ENCODE results near the gene NUMBL. TPM values are rescaled to one million over a fixed set of nuclear protein-coding genes. Genes with fewer than 3 reads are reported as not detected.

NUMBL gene
- total RNA-seq, 4 donors from 2014 or later = 11.2 to 45.8 (median 36.0) TPM

GRCh38 chr19:40686882-40687524 lies 3.4 kb downstream of the NUMBL start:
- TF ChIP-seq CTCF (IDR thresholded peaks at IDR 0.05) = no peak
- TF ChIP-seq POLR2A (IDR thresholded peaks at IDR 0.05) = no peak
- WGBS, 2 donors = 79 to 86% methylated on average over 14 of the region's 14 CpGs
- no peak for DNase-seq (ENCODE audit: low spot score in 2 of 2)
- intact Hi-C loops (cut with DNase I; ENCODE audit: low total_unique reads) = no loop called here
- no peak overlapping the region for H3K4me3 ChIP-seq (ENCODE audit: low read depth, poor library complexity, severe bottlenecking)

GRCh38 chr19:40685563-40685962 lies 4.9 kb downstream of the NUMBL start:
- intact Hi-C loops (cut with DNase I; ENCODE audit: low total_unique reads) = no loop called here
- H3K4me3 ChIP-seq (ENCODE audit: low read depth, poor library complexity, severe bottlenecking) = no peak overlapping the region
- peak in 1 of 2 donors; percentile 58 for DNase-seq (ENCODE audit: low spot score in 2 of 2)
- TF ChIP-seq POLR2A (IDR thresholded peaks at IDR 0.05) = no peak
- no peak for TF ChIP-seq CTCF (IDR thresholded peaks at IDR 0.05)
- 39 to 45% methylated on average over 6 of the region's 6 CpGs for WGBS, 2 donors

DNA sequence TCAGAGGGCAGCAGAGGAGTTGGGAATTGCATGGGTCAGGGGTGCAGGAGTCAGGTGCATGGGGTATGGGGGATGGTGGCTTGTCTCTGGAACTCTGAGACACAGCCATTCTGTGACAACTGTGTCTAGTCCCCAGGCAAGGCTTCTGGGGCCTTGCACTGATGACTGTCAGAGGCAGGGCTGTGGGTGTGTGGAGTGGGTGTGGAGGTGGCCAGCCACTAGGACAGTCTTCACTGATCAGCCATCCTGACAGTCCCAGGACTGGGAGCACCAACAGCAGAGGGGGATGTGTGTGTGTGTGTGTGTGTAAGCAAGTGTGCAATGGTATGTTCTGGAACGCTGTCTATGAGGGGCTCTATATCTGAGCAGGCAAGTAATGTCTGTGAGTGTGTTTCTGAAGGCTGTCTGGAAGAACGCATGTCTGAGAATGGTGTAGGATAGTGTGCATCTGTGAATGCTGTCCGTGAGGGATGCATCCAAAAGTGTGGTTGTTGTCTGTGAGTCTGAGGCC lies 5.4 kb downstream of the NUMBL start:
- no peak overlapping the region for H3K4me3 ChIP-seq (ENCODE audit: low read depth, poor library complexity, severe bottlenecking)
- no peak for DNase-seq (ENCODE audit: low spot score in 2 of 2)
- intact Hi-C loops (cut with DNase I; ENCODE audit: low total_unique reads) = no loop called here
- 66 to 76% methylated on average over 3 of the region's 3 CpGs for WGBS, 2 donors
- TF ChIP-seq POLR2A (IDR thresholded peaks at IDR 0.05) (no peak), CTCF (IDR thresholded peaks at IDR 0.05) (no peak)

DNA sequence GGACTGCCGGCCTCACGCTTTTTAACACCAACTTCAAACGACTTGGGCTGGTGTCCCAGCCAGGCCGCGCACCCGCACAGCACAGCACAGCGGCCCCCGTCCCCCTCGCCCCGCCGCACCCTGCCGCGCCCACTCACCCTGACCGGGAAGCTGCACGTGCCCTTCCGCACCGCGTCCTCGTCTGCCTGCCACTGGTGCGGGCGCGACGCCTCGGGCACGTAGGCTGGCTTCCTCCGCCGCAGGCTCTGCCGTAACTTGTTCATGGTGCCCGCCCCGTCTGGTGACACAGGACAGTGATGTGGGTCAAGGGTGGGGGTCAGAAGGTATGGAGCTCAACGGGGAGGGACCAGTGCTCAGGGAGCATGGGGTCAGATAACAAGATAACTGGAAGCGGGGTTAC lies 6.2 kb downstream of the NUMBL start:
- intact Hi-C loops (cut with DNase I; ENCODE audit: low total_unique reads) = no loop called here

DNA sequence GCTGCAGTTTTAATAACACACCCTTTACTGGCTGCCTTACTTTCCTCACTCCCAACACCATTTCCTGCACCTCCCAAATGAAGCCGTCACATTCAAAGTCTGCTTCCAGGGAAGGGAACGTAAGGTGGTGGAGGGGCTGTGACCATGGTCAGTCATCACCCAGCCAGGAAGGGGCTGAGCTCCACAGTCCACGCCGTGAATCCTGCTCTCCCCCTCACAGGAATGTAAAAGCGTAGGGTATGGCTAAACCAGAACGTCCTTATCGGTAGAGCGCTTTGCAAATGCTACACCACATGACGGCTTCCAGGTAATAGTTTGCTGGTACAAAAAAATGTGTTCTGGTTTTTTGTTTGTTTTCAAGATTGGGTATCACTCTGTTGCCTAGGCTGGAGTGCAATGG lies 7.0 kb downstream of the NUMBL start:
- intact Hi-C loops (cut with DNase I; ENCODE audit: low total_unique reads) = no loop called here
- WGBS, 2 donors = 79 to 95% methylated on average over 9 of the region's 9 CpGs
- DNase-seq (ENCODE audit: low spot score in 2 of 2) = no peak
- TF ChIP-seq CTCF (IDR thresholded peaks at IDR 0.05) = no peak
- TF ChIP-seq POLR2A (IDR thresholded peaks at IDR 0.05) = no peak
- no peak overlapping the region for H3K4me3 ChIP-seq (ENCODE audit: low read depth, poor library complexity, severe bottlenecking)

More for the DNA sequence above, 6.2 kb downstream of the NUMBL start:
- DNase-seq (ENCODE audit: low spot score in 2 of 2) = no peak
- no peak overlapping the region for H3K4me3 ChIP-seq (ENCODE audit: low read depth, poor library complexity, severe bottlenecking)
- TF ChIP-seq CTCF (IDR thresholded peaks at IDR 0.05) = no peak
- TF ChIP-seq POLR2A (IDR thresholded peaks at IDR 0.05) = no peak
- 91 to 94% methylated on average over 32 of the region's 32 CpGs for WGBS, 2 donors
